Mucosa of stomach (tissue), 1 donor: ENCODE results near the gene CCDC86.

Source experiments
- H3K27me3 ChIP-seq: one replicate; pipeline ENCODE4 v1.7.0; 2013; ENCODE audit warnings: mild to moderate bottlenecking, low read length; ENCODE audit not compliant: control insufficient read depth, insufficient read depth
- H3K36me3 ChIP-seq: one replicate; pipeline ENCODE4 v1.7.0; 2013; ENCODE audit warnings: low read length; ENCODE audit not compliant: control insufficient read depth, insufficient read depth
- H3K4me1 ChIP-seq: one replicate; pipeline ENCODE4 v1.7.0; 2013; ENCODE audit warnings: mild to moderate bottlenecking, low read length; ENCODE audit not compliant: control insufficient read depth, insufficient read depth
- H3K4me3 ChIP-seq: one replicate; pipeline ENCODE4 v1.7.0; 2013; ENCODE audit warnings: low read length
- H3K9ac ChIP-seq: one replicate; pipeline ENCODE4 v1.7.0; 2013; ENCODE audit warnings: mild to moderate bottlenecking, low read length, moderate library complexity
- H3K9me3 ChIP-seq: one replicate; pipeline ENCODE4 v1.7.0; 2013; ENCODE audit warnings: mild to moderate bottlenecking, low read length, moderate library complexity; ENCODE audit not compliant: control insufficient read depth
- donor health status: Pancreatic carcinoma.

Gene CCDC86

GRCh38 chr11:60899046-60899936 is 57.4 kb downstream of the CCDC86 start:
- Histone ChIP-seq H3K36me3 (peaks cover 37% of the 10 kb centered on the region), H3K27me3 (no peaks in the 10 kb centered on the region), H3K4me3 (no peak overlapping the region), H3K9ac (no peak overlapping the region), H3K4me1 (no peaks in the 10 kb centered on the region), H3K9me3 (no peaks in the 10 kb centered on the region)

GRCh38 chr11:60899977-60900376 is 58.1 kb downstream of the CCDC86 start:
- H3K27me3 ChIP-seq: no peaks in the 10 kb centered on the region
- peaks cover 37% of the 10 kb centered on the region for H3K36me3 ChIP-seq
- H3K9me3 ChIP-seq: no peaks in the 10 kb centered on the region
- H3K4me3 ChIP-seq: no peak overlapping the region
- H3K9ac ChIP-seq: no peak overlapping the region
- H3K4me1 ChIP-seq: peaks cover 5% of the 10 kb centered on the region
